ENCODE data around the gene ABO. TPM values are rescaled to one million over a fixed set of nuclear protein-coding genes. Genes with fewer than 3 reads are reported as not detected.

Gene ABO
- total and polyA plus RNA-seq, 8 donors = 0.72 to 67.1 (median 4.1) TPM

DNA sequence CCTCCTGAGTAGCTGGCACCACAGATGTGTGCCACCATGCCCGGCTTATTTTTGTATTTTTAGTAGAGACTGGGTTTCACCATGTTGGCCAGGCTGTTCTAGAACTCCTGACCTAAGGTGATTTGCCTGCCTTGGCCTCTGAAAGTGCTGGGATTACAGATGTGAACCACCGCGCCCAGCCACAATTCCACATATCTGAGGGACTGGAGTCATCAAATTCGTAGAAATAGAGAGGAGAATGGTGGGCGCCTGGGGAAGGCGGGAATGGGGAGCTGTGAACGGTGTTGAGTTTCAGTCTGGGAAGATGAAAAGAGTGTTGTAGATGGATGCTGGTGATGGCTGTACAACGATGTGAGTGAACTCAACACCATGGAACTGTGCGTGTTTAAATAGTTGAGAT lies 1.9 kb upstream of the ABO start:
- no peak for DNase-seq
- Histone ChIP-seq H3K4me3 (no peak overlapping the region), H3K27me3 (peaks cover 0 to 91% (median 30%) of the 10 kb centered on the region in 3 donors), H3K4me1 (peaks cover 8 to 18% (median 13%) of the 10 kb centered on the region in 4 donors), H3K9me3 (peaks cover 0 to 15% (median 13%) of the 10 kb centered on the region in 4 donors), H3K27ac (no peak overlapping the region), H3K36me3 (no peaks in the 10 kb centered on the region)
- no peak for TF ChIP-seq POLR2AphosphoS5 (IDR thresholded peaks at IDR 0.05)
- TF ChIP-seq CTCF (IDR thresholded peaks at IDR 0.05) = no peak
- WGBS, 5 donors = 81 to 95% (median 90%) methylated on average over 9 of the region's 9 CpGs
- intact Hi-C loops (cut with DNase I; ENCODE audit: low total_unique reads) = no loop called here

DNA sequence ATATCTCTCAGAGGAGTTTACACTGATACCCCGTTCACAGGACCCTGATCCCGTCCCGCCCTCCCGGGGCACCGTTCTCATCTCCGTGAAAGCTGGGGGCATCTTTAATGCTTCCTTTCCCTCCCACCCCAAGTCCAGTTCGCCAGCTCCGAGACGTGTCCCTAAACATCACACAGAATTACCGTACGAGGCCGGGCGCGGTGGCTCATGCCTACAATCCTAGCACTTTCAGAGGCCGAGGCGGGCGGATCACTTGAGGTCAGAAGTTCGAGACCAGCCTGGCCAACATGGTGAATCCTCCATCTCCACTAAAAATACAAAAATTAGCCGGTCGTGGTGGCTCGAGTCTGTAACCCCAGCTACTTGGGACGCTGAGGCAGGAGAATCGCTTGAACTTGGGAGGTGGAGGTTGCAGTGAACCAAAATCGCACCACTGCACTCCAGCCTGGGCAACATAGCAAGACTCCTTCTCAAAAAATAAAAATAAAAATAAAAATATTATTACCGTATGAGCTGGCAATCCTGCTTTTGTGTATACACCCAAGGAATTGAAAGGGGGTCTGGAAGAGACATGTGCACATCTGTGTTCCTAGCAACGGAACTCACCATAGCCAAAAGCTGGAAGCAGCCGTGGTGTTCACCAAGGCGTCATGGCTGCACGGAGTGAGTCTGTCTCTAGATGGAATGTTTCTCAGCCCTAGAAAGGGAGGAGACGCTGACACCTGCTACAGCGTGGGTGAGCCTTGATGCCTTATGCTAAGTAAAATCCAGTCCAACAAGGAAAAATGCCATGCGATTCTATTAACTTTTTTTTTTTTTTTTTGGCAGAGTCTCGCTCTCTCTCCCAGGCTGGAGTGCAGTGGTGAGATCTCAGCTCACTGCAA lies 1.2 kb upstream of the ABO start:
- peak overlapping the region in 4 of 5 donors; percentile 35 to 79 (median 66) for H3K27ac ChIP-seq
- intact Hi-C loops (cut with DNase I; ENCODE audit: low total_unique reads) = no loop called here
- WGBS, 5 donors = 47 to 51% (median 48%) methylated on average over 31 to 33 of the region's 33 CpGs
- no peak for DNase-seq
- peaks cover 8 to 18% (median 13%) of the 10 kb centered on the region in 4 donors for H3K4me1 ChIP-seq
- peaks cover 0 to 15% (median 13%) of the 10 kb centered on the region in 4 donors for H3K9me3 ChIP-seq
- peaks cover 0 to 89% (median 30%) of the 10 kb centered on the region in 3 donors for H3K27me3 ChIP-seq
- no peak for TF ChIP-seq CTCF (IDR thresholded peaks at IDR 0.05)
- no peak for TF ChIP-seq POLR2AphosphoS5 (IDR thresholded peaks at IDR 0.05)
- TF ChIP-seq EP300 (IDR thresholded peaks at IDR 0.05) = no peak
- H3K36me3 ChIP-seq = no peaks in the 10 kb centered on the region
- H3K4me3 ChIP-seq = peak overlapping the region; percentile 46 to 64 (median 48)

- no peaks in the 10 kb centered on the region for H3K36me3 ChIP-seq
- 15 to 31% (median 20%) methylated on average over 20 to 60 of the region's 60 CpGs for WGBS, 5 donors
- TF ChIP-seq CTCF (IDR thresholded peaks at IDR 0.05) = no peak
- no peak for TF ChIP-seq EP300 (IDR thresholded peaks at IDR 0.05)
- no peak for TF ChIP-seq POLR2A (IDR thresholded peaks at IDR 0.05)
- no peak for TF ChIP-seq POLR2AphosphoS5 (IDR thresholded peaks at IDR 0.05)
- peaks cover 0 to 74% (median 30%) of the 10 kb centered on the region in 3 donors for H3K27me3 ChIP-seq
- DNase-seq = peak in 1 of 2 donors; percentile 40
- H3K4me1 ChIP-seq = peaks cover 8 to 18% (median 14%) of the 10 kb centered on the region in 4 donors
- H3K9me3 ChIP-seq = peaks cover 0 to 15% (median 13%) of the 10 kb centered on the region in 4 donors
- H3K4me3 ChIP-seq = peak overlapping the region; percentile 46 to 64 (median 48)
- intact Hi-C loops (cut with DNase I; ENCODE audit: low total_unique reads) = no loop called here
- peak overlapping the region; percentile 35 to 80 (median 76) for H3K27ac ChIP-seq
Observed at GRCh38 chr9:133274236-133275104, 531 bp downstream of the ABO start.

DNA sequence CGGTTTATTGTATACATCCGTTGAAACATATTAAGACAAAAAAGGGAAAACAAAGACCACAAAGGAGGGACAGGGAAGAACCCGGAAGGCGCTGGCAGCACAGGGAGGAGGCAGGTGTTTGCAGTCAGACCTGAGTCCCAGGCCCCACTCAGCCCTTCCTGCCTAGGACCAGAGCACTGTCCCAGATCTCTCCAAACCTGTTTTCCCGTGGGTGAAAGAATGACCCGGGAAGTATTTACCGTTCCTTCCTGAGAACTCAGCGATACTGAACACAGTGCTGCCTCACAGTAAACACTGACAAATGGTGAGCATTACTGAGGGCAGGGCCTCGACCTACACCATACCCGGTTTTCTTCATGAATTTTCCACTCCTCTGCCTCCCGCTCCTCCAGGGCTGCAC lies 1.2 kb downstream of the ABO start:
- H3K9me3 ChIP-seq = peaks cover 0 to 15% (median 13%) of the 10 kb centered on the region in 4 donors
- H3K4me3 ChIP-seq = peak overlapping the region in 1 of 4 donors; percentile 64
- TF ChIP-seq POLR2AphosphoS5 (IDR thresholded peaks at IDR 0.05) (no peak), EP300 (IDR thresholded peaks at IDR 0.05) (no peak), CTCF (IDR thresholded peaks at IDR 0.05) (no peak), POLR2A (IDR thresholded peaks at IDR 0.05) (no peak)
- peaks cover 0 to 74% (median 30%) of the 10 kb centered on the region in 3 donors for H3K27me3 ChIP-seq
- H3K27ac ChIP-seq = peak overlapping the region in 4 of 5 donors; percentile 29 to 79 (median 66)
- H3K4me1 ChIP-seq = peaks cover 8 to 18% (median 16%) of the 10 kb centered on the region in 4 donors
- 41 to 69% (median 51%) methylated on average over 11 of the region's 11 CpGs for WGBS, 5 donors
- H3K36me3 ChIP-seq = no peaks in the 10 kb centered on the region
- intact Hi-C loops (cut with DNase I; ENCODE audit: low total_unique reads) = no loop called here
- DNase-seq = peak in 1 of 2 donors; percentile 42
